SK-N-SH treated with all-trans-retinoic acid at 6 μM for 48 hours (cell line): ENCODE measurements around the gene ORM2.
A peak's percentile ranks its signal among the peaks of the same experiment; 100 is the strongest.

Experiments used
- ATAC-seq: fragments of 200-7000 bp; cut with Tn5 transposase; 3 replicates; pipeline ENCODE4 v1.9.1; 2020; ENCODE audit warnings: mild to moderate bottlenecking, moderate library complexity
- ARNTL ChIP-seq: fragments of 450-650 bp; formaldehyde crosslinking; IDR thresholded peaks from 2 replicates; pipeline ENCODE4 v1.5.0; 2020; ENCODE audit warnings: low read depth, mild to moderate bottlenecking, moderate library complexity, borderline replicate concordance
- BACH2 ChIP-seq: fragments of 250-450 bp; sonication (Bioruptor Pico); IDR thresholded peaks from 2 replicates; pipeline ENCODE4 v1.9.0; 2021; ENCODE audit warnings: mild to moderate bottlenecking, borderline replicate concordance
- CSDC2 ChIP-seq: fragments of 250-450 bp; sonication (Bioruptor Pico); IDR thresholded peaks from 2 replicates; pipeline ENCODE4 v1.5.0; 2020; ENCODE audit warnings: mild to moderate bottlenecking, moderate library complexity
- ESRRG ChIP-seq: fragments of 250-450 bp; sonication (Bioruptor Pico); IDR thresholded peaks from 2 replicates; pipeline ENCODE4 v1.6.1; 2021; ENCODE audit warnings: mild to moderate bottlenecking
- GLIS3 ChIP-seq: fragments of 250-450 bp; sonication (Bioruptor Pico); IDR thresholded peaks from 2 replicates; pipeline ENCODE4 v1.5.0; 2020; ENCODE audit warnings: mild to moderate bottlenecking, moderate library complexity
- ISL1 ChIP-seq: fragments of 250-450 bp; sonication (Bioruptor Pico); IDR thresholded peaks from 2 replicates; pipeline ENCODE4 v2.1.2; 2022; ENCODE audit warnings: mild to moderate bottlenecking, moderate library complexity
- OSR1 ChIP-seq: fragments of 250-450 bp; sonication (Bioruptor Pico); IDR thresholded peaks from 2 replicates; pipeline ENCODE4 v1.8.0; 2022; ENCODE audit warnings: moderate library complexity, mild to moderate bottlenecking, inconsistent platforms
- PPARA ChIP-seq: fragments of 250-450 bp; sonication (Bioruptor Pico); IDR thresholded peaks from 2 replicates; pipeline ENCODE4 v1.5.0; 2020; ENCODE audit warnings: mild to moderate bottlenecking, borderline replicate concordance
- RARB ChIP-seq: fragments of 250-450 bp; sonication (Bioruptor Pico); IDR thresholded peaks from 2 replicates; pipeline ENCODE4 v1.8.0; 2021; ENCODE audit warnings: mild to moderate bottlenecking, moderate library complexity
- SNAI2 ChIP-seq: fragments of 250-450 bp; sonication (Bioruptor Pico); IDR thresholded peaks from 2 replicates; pipeline ENCODE4 v1.5.0; 2020; ENCODE audit warnings: mild to moderate bottlenecking, moderate library complexity
- TCF4 ChIP-seq: fragments of 250-450 bp; sonication (Bioruptor Pico); IDR thresholded peaks from 2 replicates; pipeline ENCODE4 v1.8.0; 2021; ENCODE audit warnings: mild to moderate bottlenecking, moderate library complexity, borderline replicate concordance
- ZC3H10 ChIP-seq: fragments of 250-450 bp; sonication (Bioruptor Pico); IDR thresholded peaks from 2 replicates; pipeline ENCODE4 v1.5.1; 2021; ENCODE audit warnings: mild to moderate bottlenecking, moderate library complexity
- ZFP3 ChIP-seq: fragments of 250-450 bp; sonication (Bioruptor Pico); IDR thresholded peaks from 2 replicates; pipeline ENCODE4 v1.5.0; 2020; ENCODE audit warnings: mild to moderate bottlenecking, moderate library complexity
- ZFP30 ChIP-seq: fragments of 450-650 bp; formaldehyde crosslinking; IDR thresholded peaks from 2 replicates; pipeline ENCODE4 v1.5.0; 2022; ENCODE audit warnings: mild to moderate bottlenecking, moderate library complexity
- ZNF565 ChIP-seq: fragments of 450-650 bp; formaldehyde crosslinking; conservative IDR thresholded peaks from 2 replicates; pipeline ENCODE4 v1.5.0; 2020; ENCODE audit warnings: low read depth, mild to moderate bottlenecking, moderate library complexity
- ZNF70 ChIP-seq: fragments of 450-650 bp; formaldehyde crosslinking; IDR thresholded peaks from 2 replicates; pipeline ENCODE4 v1.5.0; 2020; ENCODE audit warnings: mild to moderate bottlenecking, moderate library complexity
- ZNF8 ChIP-seq: fragments of 450-650 bp; formaldehyde crosslinking; IDR thresholded peaks from 2 replicates; pipeline ENCODE4 v1.5.0; 2020; ENCODE audit warnings: mild to moderate bottlenecking, moderate library complexity
- TF ChIP-seq, protein P1 (sequence below): fragments of 250-450 bp; sonication (Bioruptor Pico); IDR thresholded peaks from 2 replicates; pipeline ENCODE4 v1.5.0; 2020; ENCODE audit warnings: mild to moderate bottlenecking, moderate library complexity
- TF ChIP-seq, protein P2 (sequence below): fragments of 250-450 bp; sonication (Bioruptor Pico); IDR thresholded peaks from 2 replicates; pipeline ENCODE4 v1.5.1; 2021; ENCODE audit warnings: mild to moderate bottlenecking, moderate library complexity
- TF ChIP-seq, protein P3 (sequence below): fragments of 250-450 bp; sonication (Bioruptor Pico); IDR thresholded peaks from 2 replicates; pipeline ENCODE4 v1.5.1; 2020; ENCODE audit warnings: low read depth, mild to moderate bottlenecking, moderate library complexity
- TF ChIP-seq, protein P4 (sequence below): fragments of 250-450 bp; sonication (Bioruptor Pico); IDR thresholded peaks from 2 replicates; pipeline ENCODE4 v1.8.0; 2020; ENCODE audit warnings: mild to moderate bottlenecking, moderate library complexity, borderline replicate concordance

ORM2 gene

GRCh38 chr9:114346146-114346545 lies 16.5 kb downstream of the ORM2 start:
- ATAC-seq = no peak
- TF ChIP-seq GLIS3 (CRISPR knock-in tag) = no peak
- no peak for TF ChIP-seq ARNTL (CRISPR knock-in tag)
- TF ChIP-seq ZNF8 (CRISPR knock-in tag) = no peak
- TF ChIP-seq ZC3H10 (CRISPR knock-in tag) = no peak
- no peak for TF ChIP-seq TCF4 (CRISPR knock-in tag)
- no peak for TF ChIP-seq ISL1 (CRISPR knock-in tag)
- TF ChIP-seq BACH2 (CRISPR knock-in tag) = no peak
- TF ChIP-seq RARB = no peak
- TF ChIP-seq, protein P1, sequence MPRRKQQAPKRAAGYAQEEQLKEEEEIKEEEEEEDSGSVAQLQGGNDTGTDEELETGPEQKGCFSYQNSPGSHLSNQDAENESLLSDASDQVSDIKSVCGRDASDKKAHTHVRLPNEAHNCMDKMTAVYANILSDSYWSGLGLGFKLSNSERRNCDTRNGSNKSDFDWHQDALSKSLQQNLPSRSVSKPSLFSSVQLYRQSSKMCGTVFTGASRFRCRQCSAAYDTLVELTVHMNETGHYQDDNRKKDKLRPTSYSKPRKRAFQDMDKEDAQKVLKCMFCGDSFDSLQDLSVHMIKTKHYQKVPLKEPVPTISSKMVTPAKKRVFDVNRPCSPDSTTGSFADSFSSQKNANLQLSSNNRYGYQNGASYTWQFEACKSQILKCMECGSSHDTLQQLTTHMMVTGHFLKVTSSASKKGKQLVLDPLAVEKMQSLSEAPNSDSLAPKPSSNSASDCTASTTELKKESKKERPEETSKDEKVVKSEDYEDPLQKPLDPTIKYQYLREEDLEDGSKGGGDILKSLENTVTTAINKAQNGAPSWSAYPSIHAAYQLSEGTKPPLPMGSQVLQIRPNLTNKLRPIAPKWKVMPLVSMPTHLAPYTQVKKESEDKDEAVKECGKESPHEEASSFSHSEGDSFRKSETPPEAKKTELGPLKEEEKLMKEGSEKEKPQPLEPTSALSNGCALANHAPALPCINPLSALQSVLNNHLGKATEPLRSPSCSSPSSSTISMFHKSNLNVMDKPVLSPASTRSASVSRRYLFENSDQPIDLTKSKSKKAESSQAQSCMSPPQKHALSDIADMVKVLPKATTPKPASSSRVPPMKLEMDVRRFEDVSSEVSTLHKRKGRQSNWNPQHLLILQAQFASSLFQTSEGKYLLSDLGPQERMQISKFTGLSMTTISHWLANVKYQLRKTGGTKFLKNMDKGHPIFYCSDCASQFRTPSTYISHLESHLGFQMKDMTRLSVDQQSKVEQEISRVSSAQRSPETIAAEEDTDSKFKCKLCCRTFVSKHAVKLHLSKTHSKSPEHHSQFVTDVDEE (CRISPR knock-in tag) = no peak
- TF ChIP-seq ZFP3 = no peak
- no peak for TF ChIP-seq ZNF565
- no peak for TF ChIP-seq SNAI2 (CRISPR knock-in tag)
- TF ChIP-seq, protein P2, sequence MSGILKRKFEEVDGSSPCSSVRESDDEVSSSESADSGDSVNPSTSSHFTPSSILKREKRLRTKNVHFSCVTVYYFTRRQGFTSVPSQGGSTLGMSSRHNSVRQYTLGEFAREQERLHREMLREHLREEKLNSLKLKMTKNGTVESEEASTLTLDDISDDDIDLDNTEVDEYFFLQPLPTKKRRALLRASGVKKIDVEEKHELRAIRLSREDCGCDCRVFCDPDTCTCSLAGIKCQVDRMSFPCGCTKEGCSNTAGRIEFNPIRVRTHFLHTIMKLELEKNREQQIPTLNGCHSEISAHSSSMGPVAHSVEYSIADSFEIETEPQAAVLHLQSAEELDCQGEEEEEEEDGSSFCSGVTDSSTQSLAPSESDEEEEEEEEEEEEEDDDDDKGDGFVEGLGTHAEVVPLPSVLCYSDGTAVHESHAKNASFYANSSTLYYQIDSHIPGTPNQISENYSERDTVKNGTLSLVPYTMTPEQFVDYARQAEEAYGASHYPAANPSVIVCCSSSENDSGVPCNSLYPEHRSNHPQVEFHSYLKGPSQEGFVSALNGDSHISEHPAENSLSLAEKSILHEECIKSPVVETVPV = no peak
- TF ChIP-seq ZNF70 = no peak
- TF ChIP-seq, protein P3, sequence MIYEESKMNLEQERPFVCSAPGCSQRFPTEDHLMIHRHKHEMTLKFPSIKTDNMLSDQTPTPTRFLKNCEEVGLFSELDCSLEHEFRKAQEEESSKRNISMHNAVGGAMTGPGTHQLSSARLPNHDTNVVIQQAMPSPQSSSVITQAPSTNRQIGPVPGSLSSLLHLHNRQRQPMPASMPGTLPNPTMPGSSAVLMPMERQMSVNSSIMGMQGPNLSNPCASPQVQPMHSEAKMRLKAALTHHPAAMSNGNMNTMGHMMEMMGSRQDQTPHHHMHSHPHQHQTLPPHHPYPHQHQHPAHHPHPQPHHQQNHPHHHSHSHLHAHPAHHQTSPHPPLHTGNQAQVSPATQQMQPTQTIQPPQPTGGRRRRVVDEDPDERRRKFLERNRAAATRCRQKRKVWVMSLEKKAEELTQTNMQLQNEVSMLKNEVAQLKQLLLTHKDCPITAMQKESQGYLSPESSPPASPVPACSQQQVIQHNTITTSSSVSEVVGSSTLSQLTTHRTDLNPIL (CRISPR knock-in tag) = no peak
- TF ChIP-seq CSDC2 (CRISPR knock-in tag) = no peak
- TF ChIP-seq PPARA (CRISPR knock-in tag) = no peak
- no peak for TF ChIP-seq OSR1 (CRISPR knock-in tag)
- no peak for TF ChIP-seq ESRRG (CRISPR knock-in tag)
- TF ChIP-seq ZFP30 (CRISPR knock-in tag) = no peak

- ATAC-seq = no peak
- TF ChIP-seq, protein P4, sequence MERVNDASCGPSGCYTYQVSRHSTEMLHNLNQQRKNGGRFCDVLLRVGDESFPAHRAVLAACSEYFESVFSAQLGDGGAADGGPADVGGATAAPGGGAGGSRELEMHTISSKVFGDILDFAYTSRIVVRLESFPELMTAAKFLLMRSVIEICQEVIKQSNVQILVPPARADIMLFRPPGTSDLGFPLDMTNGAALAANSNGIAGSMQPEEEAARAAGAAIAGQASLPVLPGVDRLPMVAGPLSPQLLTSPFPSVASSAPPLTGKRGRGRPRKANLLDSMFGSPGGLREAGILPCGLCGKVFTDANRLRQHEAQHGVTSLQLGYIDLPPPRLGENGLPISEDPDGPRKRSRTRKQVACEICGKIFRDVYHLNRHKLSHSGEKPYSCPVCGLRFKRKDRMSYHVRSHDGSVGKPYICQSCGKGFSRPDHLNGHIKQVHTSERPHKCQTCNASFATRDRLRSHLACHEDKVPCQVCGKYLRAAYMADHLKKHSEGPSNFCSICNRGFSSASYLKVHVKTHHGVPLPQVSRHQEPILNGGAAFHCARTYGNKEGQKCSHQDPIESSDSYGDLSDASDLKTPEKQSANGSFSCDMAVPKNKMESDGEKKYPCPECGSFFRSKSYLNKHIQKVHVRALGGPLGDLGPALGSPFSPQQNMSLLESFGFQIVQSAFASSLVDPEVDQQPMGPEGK (CRISPR knock-in tag) = no peak
- no peak for TF ChIP-seq TCF4 (CRISPR knock-in tag)
- no peak for TF ChIP-seq ARNTL (CRISPR knock-in tag)
- TF ChIP-seq ZFP3 = no peak
- TF ChIP-seq ZNF565 = no peak
- no peak for TF ChIP-seq RARB
- TF ChIP-seq, protein P3 (CRISPR knock-in tag) = no peak
- TF ChIP-seq, all 23 proteins: peak for 0
Observed at GRCh38 chr9:114347675-114348074, 18.0 kb downstream of the ORM2 start.

GRCh38 chr9:114348261-114348905 lies 18.7 kb downstream of the ORM2 start:
- ATAC-seq = peak; percentile 3
- TF ChIP-seq ZNF70 (no peak), PPARA (CRISPR knock-in tag) (no peak), BACH2 (CRISPR knock-in tag) (no peak), GLIS3 (CRISPR knock-in tag) (no peak)
- TF ChIP-seq, protein P2 = no peak
- TF ChIP-seq, protein P1 (CRISPR knock-in tag) = no peak
- TF ChIP-seq, protein P3 (CRISPR knock-in tag) = no peak
